Stimulated activated CD4-positive, alpha-beta T cell treated with anti-CD3 and anti-CD28 coated beads, TNF-alpha, amount 100 ng/mL, for 24 hours (primary cell): ENCODE data around the gene HIVEP3.

Source experiments
- DNase-seq, 3 experiments: peaks; one replicate each; pipeline ENCODE4 v3.0.0-alpha.2; 2020; ENCODE audit warnings: low read depth in 3 of 3

HIVEP3 gene

GRCh38 chr1:41894101-41894807, 24.5 kb downstream of the HIVEP3 start:
- no peak for DNase-seq

- no peak for DNase-seq
Observed at GRCh38 chr1:41892301-41892781, 26.4 kb downstream of the HIVEP3 start.

GRCh38 chr1:41891199-41891896, 27.4 kb downstream of the HIVEP3 start:
- peak; percentile 21 to 26 (median 23) for DNase-seq

- DNase-seq: no peak
Observed at GRCh38 chr1:41890825-41891198, 27.9 kb downstream of the HIVEP3 start.

- DNase-seq: no peak
Observed at GRCh38 chr1:41889506-41890414, 29.0 kb downstream of the HIVEP3 start.

GRCh38 chr1:41888756-41889155, 30.0 kb downstream of the HIVEP3 start:
- no peak for DNase-seq

GRCh38 chr1:41887365-41887764, 31.4 kb downstream of the HIVEP3 start:
- no peak for DNase-seq

GRCh38 chr1:41884256-41885230, 34.2 kb downstream of the HIVEP3 start:
- DNase-seq: no peak

- no peak for DNase-seq
Observed at GRCh38 chr1:41883507-41883906, 35.2 kb downstream of the HIVEP3 start.

- DNase-seq: no peak
Observed at GRCh38 chr1:41882486-41882885, 36.2 kb downstream of the HIVEP3 start.

GRCh38 chr1:41882068-41882477, 36.6 kb downstream of the HIVEP3 start:
- no peak for DNase-seq

- DNase-seq: no peak
Observed at GRCh38 chr1:41880950-41881885, 37.5 kb downstream of the HIVEP3 start.

GRCh38 chr1:41880261-41880660, 38.5 kb downstream of the HIVEP3 start:
- DNase-seq: no peak

- no peak for DNase-seq
Observed at GRCh38 chr1:41879617-41880016, 39.1 kb downstream of the HIVEP3 start.

- DNase-seq: no peak
Observed at GRCh38 chr1:41878911-41879310, 39.8 kb downstream of the HIVEP3 start.

GRCh38 chr1:41878495-41878894, 40.2 kb downstream of the HIVEP3 start:
- no peak for DNase-seq

GRCh38 chr1:41876576-41877445, 41.9 kb downstream of the HIVEP3 start:
- no peak for DNase-seq

GRCh38 chr1:41875487-41875886, 43.2 kb downstream of the HIVEP3 start:
- no peak for DNase-seq

GRCh38 chr1:41874903-41875411, 43.8 kb downstream of the HIVEP3 start:
- DNase-seq: no peak
